GM21515 (cell line): ENCODE data around the gene PTPRO.

ENCODE experiments used
- ATAC-seq: cut with Tn5 transposase; IDR thresholded peaks from one replicate; pipeline ENCODE4 v1.9.1; 2021; ENCODE audit not compliant: unreplicated experiment

PTPRO gene

GRCh38 chr12:15634010-15634683 lies 311.8 kb downstream of the PTPRO start:
- no peak for ATAC-seq

DNA sequence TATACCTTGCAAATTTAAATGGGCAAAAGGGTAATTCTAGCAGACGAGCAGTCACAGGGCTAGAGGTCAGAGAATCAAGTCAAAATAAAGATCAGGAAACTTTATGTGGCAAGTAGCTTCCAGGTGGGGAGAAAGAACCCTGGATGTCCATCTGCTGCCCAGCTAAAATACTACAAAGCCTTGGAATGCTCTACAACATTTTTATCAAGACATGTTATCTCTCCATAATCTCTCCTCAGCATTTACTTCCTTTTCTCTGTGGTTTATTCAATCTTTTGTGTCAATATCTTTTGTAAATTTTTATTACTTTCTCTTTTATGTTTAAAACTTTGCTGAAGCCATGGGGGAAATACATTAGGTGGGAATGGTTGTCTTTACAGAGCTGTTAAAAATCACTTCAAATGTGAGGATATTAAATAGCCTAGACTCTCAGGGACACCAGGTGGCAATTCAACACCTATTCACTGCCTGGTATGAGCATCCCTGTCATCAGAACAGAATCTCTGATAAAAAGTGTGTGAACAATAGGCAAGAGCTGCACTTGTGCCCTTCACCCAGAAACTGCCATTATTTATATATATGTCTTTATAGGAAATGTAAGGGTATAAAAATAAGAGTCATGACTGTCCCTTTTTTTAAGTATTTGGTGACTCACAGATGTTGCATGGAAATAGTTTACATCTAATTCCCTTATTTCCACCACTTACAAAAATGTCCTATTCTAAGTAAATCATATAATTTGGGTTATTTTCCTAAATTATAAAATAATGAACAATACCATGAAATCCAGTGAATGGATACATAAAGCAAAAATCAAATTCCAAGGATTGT lies 314.0 kb downstream of the PTPRO start:
- ATAC-seq, result no peak

DNA sequence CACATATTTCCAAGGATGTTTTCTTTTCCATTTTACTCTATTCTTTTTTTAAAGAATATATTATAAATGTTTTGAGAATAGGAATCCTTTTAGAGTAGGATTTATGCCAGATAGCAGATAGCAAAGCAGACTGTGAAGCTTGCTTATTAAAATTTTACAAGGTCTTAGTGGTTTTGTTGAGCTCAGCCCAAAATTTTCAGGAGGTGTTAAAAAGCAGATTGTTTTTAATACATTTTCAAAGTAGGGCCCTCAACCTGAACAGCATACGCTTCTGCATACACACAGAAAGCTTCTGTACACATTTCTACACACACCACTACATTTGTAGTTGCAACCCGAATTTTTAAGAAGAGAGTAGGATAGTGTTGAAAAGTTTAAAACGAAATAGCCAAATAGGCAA lies 315.9 kb downstream of the PTPRO start:
- no peak for ATAC-seq

DNA sequence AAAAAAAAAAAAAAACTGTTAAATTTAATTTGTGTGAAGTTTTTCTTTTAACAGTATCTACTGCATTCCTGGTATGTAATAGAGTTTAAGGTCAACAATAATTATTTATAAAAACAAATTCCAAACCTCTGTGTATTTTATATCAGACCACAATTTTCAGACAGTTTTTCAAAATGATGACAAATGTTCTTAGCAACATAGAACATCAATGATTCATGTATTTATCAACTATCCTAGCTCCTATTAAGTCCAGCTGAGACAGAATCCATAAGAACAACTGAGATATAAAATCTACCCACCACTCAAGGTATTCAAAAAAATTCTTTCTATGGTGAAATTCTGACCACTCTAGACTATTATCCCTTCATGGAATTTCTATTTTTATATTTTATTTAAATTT lies 322.4 kb downstream of the PTPRO start:
- no peak for ATAC-seq

DNA sequence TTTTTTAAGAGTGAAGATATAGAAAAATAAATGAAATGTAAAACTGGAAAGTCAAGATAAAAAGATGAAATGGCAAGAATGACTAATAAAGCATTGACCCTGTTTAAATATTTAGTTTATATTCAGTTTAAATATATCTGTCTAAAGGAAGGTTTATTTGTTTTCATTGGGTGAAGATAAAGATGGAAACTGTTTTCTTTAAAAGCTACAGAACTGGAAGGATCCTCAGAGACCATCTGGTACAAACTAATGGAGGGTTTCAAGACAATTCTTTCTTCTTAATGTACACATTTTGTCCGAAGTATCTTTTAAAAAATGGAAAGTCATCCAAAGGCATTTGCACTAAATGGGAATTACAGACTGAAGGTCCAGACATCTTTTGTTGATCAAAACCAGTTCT lies 324.3 kb downstream of the PTPRO start:
- ATAC-seq, result no peak
